Measurements from ENCODE around the gene SGPL1.

The SGPL1 gene

GRCh38 chr10:70887804-70888800, 72.4 kb downstream of the SGPL1 start, which contains the start of gene PCBD1:
TSS of gene PCBD1 (minus strand) at chr10:70888565. CDS start at chr10:70888533, 32 bp downstream.
- DNase-seq, result peak; percentile 77

- no peak for DNase-seq
These were observed 73.5 kb downstream of the SGPL1 start for GRCh38 chr10:70889291-70889690.

- DNase-seq, result no peak
These were observed 75.2 kb downstream of the SGPL1 start for GRCh38 chr10:70890917-70891431.

GRCh38 chr10:70891627-70892026, 75.9 kb downstream of the SGPL1 start:
- no peak for DNase-seq

- no peak for DNase-seq
These were observed 76.9 kb downstream of the SGPL1 start for GRCh38 chr10:70892631-70893030.

- no peak for DNase-seq
These were observed 77.7 kb downstream of the SGPL1 start for GRCh38 chr10:70893227-70894006.

GRCh38 chr10:70894416-70894815, 78.7 kb downstream of the SGPL1 start:
- DNase-seq, result no peak

- no peak for DNase-seq
These were observed 80.8 kb downstream of the SGPL1 start for GRCh38 chr10:70896551-70896950.

GRCh38 chr10:70898687-70899086, 82.9 kb downstream of the SGPL1 start:
- DNase-seq, result no peak

- DNase-seq, result no peak
These were observed 83.3 kb downstream of the SGPL1 start for GRCh38 chr10:70899096-70899495.

- DNase-seq, result no peak
These were observed 85.6 kb downstream of the SGPL1 start for GRCh38 chr10:70901276-70901878.

GRCh38 chr10:70902661-70903261, 87.0 kb downstream of the SGPL1 start:
- no peak for DNase-seq

- peak; percentile 24 for DNase-seq
These were observed 87.6 kb downstream of the SGPL1 start for GRCh38 chr10:70903262-70903921.

- no peak for DNase-seq
These were observed 89.6 kb downstream of the SGPL1 start for GRCh38 chr10:70905071-70906021.

GRCh38 chr10:70906031-70906783, 90.5 kb downstream of the SGPL1 start:
- no peak for DNase-seq

GRCh38 chr10:70906953-70907636, 91.3 kb downstream of the SGPL1 start:
- DNase-seq, result no peak

- DNase-seq, result no peak
These were observed 92.1 kb downstream of the SGPL1 start for GRCh38 chr10:70907637-70908405.
